ENCODE results near the gene CRACR2B. TPM values are rescaled to one million over a fixed set of nuclear protein-coding genes. Genes with fewer than 3 reads are reported as not detected.
A peak's percentile ranks its signal among the peaks of the same experiment; 100 is the strongest.

The CRACR2B gene
- total RNA-seq, 2 experiments from 2014 or later: 0.33 TPM; not detected in 1

- no peak for DNase-seq
- Mint-ChIP-seq H3K27ac (peak overlapping the region; percentile 99), H3K9me3 (no peaks in the 10 kb centered on the region), H3K4me1 (ENCODE audit: low read depth) (peaks cover 35% of the 10 kb centered on the region), H3K4me3 (peak overlapping the region; percentile 95), H3K27me3 (no peaks in the 10 kb centered on the region), H3K36me3 (ENCODE audit: low read depth) (peaks cover 36% of the 10 kb centered on the region)
- Histone ChIP-seq H3K36me3 (ENCODE audit: insufficient read depth, low read length) (peaks cover 31% of the 10 kb centered on the region), H3K4me1 (ENCODE audit: insufficient read depth, low read length) (peaks cover 38% of the 10 kb centered on the region), H3K4me3 (ENCODE audit: low read length) (peak overlapping the region; percentile 92), H3K27me3 (ENCODE audit: control insufficient read depth in 1 of 2, insufficient read depth in 2 of 2, low read length in 2 of 2) (no peaks in the 10 kb centered on the region), H3K27ac (ENCODE audit: low read depth in 1 of 2, low read length in 2 of 2) (peak overlapping the region; percentile 95 to 99), H3K9me3 (ENCODE audit: control insufficient read depth in 1 of 2, insufficient read depth in 1 of 2, low read length in 2 of 2) (no peaks in the 10 kb centered on the region)
- TF ChIP-seq CTCF (IDR thresholded peaks at IDR 0.05): no peak
- intact Hi-C loops (cut with DNase I, micrococcal nuclease): no loop called here
- ChIA-PET POLR2A (interaction anchor here (0.6 to 2.2 kb wide), 19 partner anchors 9 to 603 kb away, joined by 3 to 101 read pairs (median 4); partner anchors contain the start of genes BET1L, DEAF1, PHRF1 and PNPLA2), CTCF (interaction anchor here (0.6 kb wide), 2 partner anchors 33 to 118 kb away, joined by 3 read pairs; no protein-coding TSS in a partner anchor)
- ATAC-seq (ENCODE audit: poor library complexity): peak; percentile 8
Observed at GRCh38 chr11:810040-810567, 17.6 kb upstream of the CRACR2B start.

- H3K4me1 Mint-ChIP-seq (ENCODE audit: low read depth): peaks cover 35% of the 10 kb centered on the region
- DNase-seq (no peak), ATAC-seq (ENCODE audit: poor library complexity) (no peak)
- H3K27ac Mint-ChIP-seq: peak overlapping the region; percentile 99
- H3K4me1 ChIP-seq (ENCODE audit: insufficient read depth, low read length): peaks cover 33% of the 10 kb centered on the region
- H3K9me3 Mint-ChIP-seq: no peaks in the 10 kb centered on the region
- H3K36me3 ChIP-seq (ENCODE audit: insufficient read depth, low read length): peaks cover 31% of the 10 kb centered on the region
- peak overlapping the region; percentile 82 for H3K4me3 Mint-ChIP-seq
- intact Hi-C loops (cut with DNase I, micrococcal nuclease): no loop called here
- POLR2A ChIA-PET: interaction anchor here (1.5 kb wide), 1 partner anchor 8 kb away, joined by 16 read pairs; the partner anchor contains the start of gene PNPLA2
- TF ChIP-seq CTCF (IDR thresholded peaks at IDR 0.05): no peak
- no peak overlapping the region for H3K4me3 ChIP-seq (ENCODE audit: low read length)
- H3K9me3 ChIP-seq (ENCODE audit: control insufficient read depth in 1 of 2, insufficient read depth in 1 of 2, low read length in 2 of 2): no peaks in the 10 kb centered on the region
- H3K36me3 Mint-ChIP-seq (ENCODE audit: low read depth): peaks cover 36% of the 10 kb centered on the region
- CTCF ChIA-PET: no interaction called here
- H3K27ac ChIP-seq (ENCODE audit: low read depth in 1 of 2, low read length in 2 of 2): peak overlapping the region in 1 of 2 donors; percentile 29
- H3K27me3 ChIP-seq (ENCODE audit: control insufficient read depth in 1 of 2, insufficient read depth in 2 of 2, low read length in 2 of 2): no peaks in the 10 kb centered on the region
- H3K27me3 Mint-ChIP-seq: no peaks in the 10 kb centered on the region
Observed at GRCh38 chr11:811446-812245, 16.1 kb upstream of the CRACR2B start.

GRCh38 chr11:812390-812789, 15.3 kb upstream of the CRACR2B start:
- ChIA-PET CTCF (no interaction called here), POLR2A (no interaction called here)
- no peak for ATAC-seq (ENCODE audit: poor library complexity)
- no peaks in the 10 kb centered on the region for H3K9me3 ChIP-seq (ENCODE audit: control insufficient read depth in 1 of 2, insufficient read depth in 1 of 2, low read length in 2 of 2)
- no peak for TF ChIP-seq CTCF (IDR thresholded peaks at IDR 0.05)
- H3K27ac Mint-ChIP-seq: no peak overlapping the region
- H3K4me1 Mint-ChIP-seq (ENCODE audit: low read depth): peaks cover 35% of the 10 kb centered on the region
- no peaks in the 10 kb centered on the region for H3K27me3 ChIP-seq (ENCODE audit: control insufficient read depth in 1 of 2, insufficient read depth in 2 of 2, low read length in 2 of 2)
- peaks cover 31% of the 10 kb centered on the region for H3K36me3 ChIP-seq (ENCODE audit: insufficient read depth, low read length)
- no peak overlapping the region for H3K27ac ChIP-seq (ENCODE audit: low read depth in 1 of 2, low read length in 2 of 2)
- intact Hi-C loops (cut with DNase I, micrococcal nuclease): no loop called here
- peaks cover 36% of the 10 kb centered on the region for H3K36me3 Mint-ChIP-seq (ENCODE audit: low read depth)
- no peaks in the 10 kb centered on the region for H3K9me3 Mint-ChIP-seq
- no peaks in the 10 kb centered on the region for H3K27me3 Mint-ChIP-seq
- H3K4me3 ChIP-seq (ENCODE audit: low read length): no peak overlapping the region
- H3K4me3 Mint-ChIP-seq: peak overlapping the region; percentile 82
- no peak for DNase-seq
- H3K4me1 ChIP-seq (ENCODE audit: insufficient read depth, low read length): peaks cover 33% of the 10 kb centered on the region
